GM13977 (cell line): Measurements from ENCODE around the gene OR2L8.

ENCODE experiments used
- DNase-seq: peaks from one replicate; pipeline ENCODE4 v3.0.0; 2012; ENCODE audit warnings: low spot score
- in situ Hi-C: fragments of 300-500 bp; cut with MboI; formaldehyde crosslinking; loops from one replicate; pipeline ENCODE4 v1.12.0; 2022; ENCODE audit warnings: low sequenced_read_pairs, low pct_unique_long_range_greater_than_20kb, mixed read lengths, inconsistent platforms; ENCODE audit not compliant: unreplicated experiment
- TF ChIP-seq, protein P1 (sequence below): IDR thresholded peaks from 2 replicates; pipeline ENCODE4 v1.5.1; 2012; ENCODE audit warnings: mild to moderate bottlenecking, control low read depth; ENCODE audit not compliant: insufficient read depth; ENCODE audit errors: extremely low read depth, missing control alignments

OR2L8 gene

DNA sequence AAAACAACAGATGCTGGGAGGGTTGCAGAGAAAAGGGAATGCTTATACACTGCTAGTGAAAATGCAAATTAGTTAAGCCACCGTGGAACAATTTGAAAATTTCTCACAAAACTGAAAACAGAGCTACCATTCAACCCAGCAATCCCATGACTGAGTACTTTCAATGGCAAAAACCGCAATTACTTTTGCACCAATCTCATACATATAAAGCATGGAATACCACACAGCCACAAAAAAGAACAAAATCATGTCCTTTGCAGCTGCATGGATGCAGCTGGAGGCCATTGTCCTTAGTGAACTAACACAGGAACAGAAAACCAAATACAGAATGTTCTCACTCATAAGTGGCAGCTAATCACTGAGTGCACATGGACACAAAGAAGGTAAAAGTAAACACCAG is 34.9 kb upstream of the OR2L8 start:
- DNase-seq, result no peak
- TF ChIP-seq, protein P1, sequence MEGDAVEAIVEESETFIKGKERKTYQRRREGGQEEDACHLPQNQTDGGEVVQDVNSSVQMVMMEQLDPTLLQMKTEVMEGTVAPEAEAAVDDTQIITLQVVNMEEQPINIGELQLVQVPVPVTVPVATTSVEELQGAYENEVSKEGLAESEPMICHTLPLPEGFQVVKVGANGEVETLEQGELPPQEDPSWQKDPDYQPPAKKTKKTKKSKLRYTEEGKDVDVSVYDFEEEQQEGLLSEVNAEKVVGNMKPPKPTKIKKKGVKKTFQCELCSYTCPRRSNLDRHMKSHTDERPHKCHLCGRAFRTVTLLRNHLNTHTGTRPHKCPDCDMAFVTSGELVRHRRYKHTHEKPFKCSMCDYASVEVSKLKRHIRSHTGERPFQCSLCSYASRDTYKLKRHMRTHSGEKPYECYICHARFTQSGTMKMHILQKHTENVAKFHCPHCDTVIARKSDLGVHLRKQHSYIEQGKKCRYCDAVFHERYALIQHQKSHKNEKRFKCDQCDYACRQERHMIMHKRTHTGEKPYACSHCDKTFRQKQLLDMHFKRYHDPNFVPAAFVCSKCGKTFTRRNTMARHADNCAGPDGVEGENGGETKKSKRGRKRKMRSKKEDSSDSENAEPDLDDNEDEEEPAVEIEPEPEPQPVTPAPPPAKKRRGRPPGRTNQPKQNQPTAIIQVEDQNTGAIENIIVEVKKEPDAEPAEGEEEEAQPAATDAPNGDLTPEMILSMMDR, result no peak
- in situ Hi-C loops, result no loop called here

DNA sequence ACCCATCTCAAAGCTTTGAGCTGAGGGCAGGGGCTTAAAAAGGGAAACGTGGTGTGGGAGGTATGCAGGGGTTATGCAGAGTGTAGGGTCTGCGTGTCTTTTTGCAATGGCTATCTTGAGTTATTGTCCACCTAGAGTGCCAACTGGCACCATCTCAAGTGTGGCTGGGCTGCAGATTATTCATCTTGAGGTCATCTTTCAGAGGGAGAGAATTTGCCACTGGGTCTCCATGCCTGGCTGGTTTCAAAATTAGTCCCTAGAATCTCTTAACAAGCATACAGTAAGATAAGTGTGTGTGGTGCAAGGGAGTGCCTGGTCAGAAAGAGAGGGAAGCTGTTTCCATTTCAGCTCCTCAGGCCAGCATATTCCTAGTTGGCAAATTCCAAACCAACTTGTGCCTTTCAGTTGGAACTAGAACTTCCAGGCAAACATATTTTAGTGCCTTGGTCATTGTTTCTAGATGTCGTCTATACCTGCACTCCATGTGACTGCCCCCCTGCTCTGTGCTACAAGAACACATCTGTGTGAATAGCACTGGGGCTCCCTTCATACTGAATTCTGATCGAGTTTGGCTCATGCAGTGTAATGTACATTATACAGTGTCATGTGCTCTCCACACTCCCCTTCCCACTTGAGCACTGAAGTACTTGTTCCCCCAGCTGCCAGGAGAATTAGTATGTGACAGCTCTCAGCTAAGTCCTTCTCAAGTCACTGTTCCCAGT is 33.6 kb upstream of the OR2L8 start:
- TF ChIP-seq, protein P1, result no peak
- DNase-seq, result no peak
- in situ Hi-C loops, result no loop called here

DNA sequence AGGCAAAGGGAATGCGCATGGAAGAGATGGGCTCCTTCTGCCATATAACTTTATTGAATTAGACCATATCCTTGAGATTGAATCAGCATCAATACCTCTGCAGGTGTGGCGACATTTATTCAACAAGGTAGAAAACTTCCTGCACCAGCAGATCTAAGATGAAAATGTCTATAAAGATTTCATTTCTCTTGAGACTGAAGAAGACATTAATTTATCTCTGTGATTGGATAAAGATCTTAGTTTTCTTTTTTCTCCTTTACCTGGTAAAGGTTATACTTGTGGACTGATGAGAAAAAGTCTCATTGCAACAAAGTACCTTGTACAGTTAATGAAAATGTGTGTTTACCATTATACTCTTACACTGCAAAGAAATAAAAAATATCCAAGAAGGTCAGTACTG is 28.7 kb upstream of the OR2L8 start, which contains the start of gene OR2T8:
TSS of gene OR2T8 (plus strand) at position 301 of the 400 bp plus-strand sequence. CDS start 766 bp downstream, outside the sequence.
- DNase-seq, result no peak
- TF ChIP-seq, protein P1, result no peak
- in situ Hi-C loops, result no loop called here

DNA sequence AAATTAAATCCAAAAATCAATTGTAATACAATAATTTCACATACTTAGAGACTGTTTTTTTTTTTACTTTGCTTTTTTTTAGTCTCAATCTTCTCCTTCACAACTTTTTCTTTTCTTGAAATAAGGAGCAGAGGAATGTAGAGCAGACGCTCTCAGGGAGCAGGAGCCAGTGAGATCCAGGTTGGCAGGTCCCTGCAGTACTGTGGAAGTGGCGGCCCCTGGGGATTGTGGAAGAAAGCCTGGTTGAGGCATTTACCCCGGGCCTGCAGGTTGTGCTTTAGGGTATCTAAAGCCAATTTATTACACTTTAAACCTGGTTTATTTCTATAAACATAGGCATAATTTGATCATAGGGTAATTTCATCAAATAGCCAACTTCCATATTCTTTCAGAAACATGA is 24.7 kb upstream of the OR2L8 start:
- TF ChIP-seq, protein P1, result no peak
- no peak for DNase-seq
- in situ Hi-C loops, result no loop called here

DNA sequence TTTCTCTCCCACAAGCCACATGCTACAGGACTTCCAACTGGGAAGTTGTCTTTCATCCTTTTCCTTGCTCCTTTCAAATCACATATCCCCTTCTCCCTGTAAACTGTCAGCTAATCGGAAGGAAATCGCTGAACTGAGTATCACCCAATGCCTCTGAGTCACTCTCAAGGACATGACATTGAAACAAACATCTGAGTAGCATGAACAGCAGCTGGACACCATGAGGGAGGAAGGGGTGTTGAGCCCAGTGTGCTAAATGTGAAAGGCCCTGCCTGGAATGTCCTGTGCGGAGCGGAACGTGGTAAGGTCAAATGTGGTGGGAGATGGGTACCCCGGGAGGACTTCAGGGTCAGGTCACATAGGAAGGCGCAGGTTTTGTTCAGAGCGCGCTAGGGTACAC is 23.8 kb upstream of the OR2L8 start, which contains the start of gene OR2AJ1:
TSS of gene OR2AJ1 (plus strand) at position 22 of the 400 bp plus-strand sequence. CDS start 8,880 bp downstream, outside the sequence.
- TF ChIP-seq, protein P1, result no peak
- in situ Hi-C loops, result no loop called here
- DNase-seq, result no peak

DNA sequence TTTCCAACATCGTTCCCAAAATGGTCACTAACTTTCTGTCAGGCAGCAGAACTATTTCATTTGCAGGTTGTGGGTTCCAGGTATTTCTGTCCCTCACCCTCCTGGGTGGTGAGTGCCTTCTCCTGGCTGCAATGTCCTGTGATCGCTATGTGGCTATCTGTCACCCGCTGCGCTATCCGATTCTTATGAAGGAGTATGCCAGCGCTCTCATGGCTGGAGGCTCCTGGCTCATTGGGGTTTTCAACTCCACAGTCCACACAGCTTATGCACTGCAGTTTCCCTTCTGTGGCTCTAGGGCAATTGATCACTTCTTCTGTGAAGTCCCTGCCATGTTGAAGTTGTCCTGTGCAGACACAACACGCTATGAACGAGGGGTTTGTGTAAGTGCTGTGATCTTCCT is 14.7 kb upstream of the OR2L8 start:
- TF ChIP-seq, protein P1, result no peak
- no peak for DNase-seq
- in situ Hi-C loops, result no loop called here

DNA sequence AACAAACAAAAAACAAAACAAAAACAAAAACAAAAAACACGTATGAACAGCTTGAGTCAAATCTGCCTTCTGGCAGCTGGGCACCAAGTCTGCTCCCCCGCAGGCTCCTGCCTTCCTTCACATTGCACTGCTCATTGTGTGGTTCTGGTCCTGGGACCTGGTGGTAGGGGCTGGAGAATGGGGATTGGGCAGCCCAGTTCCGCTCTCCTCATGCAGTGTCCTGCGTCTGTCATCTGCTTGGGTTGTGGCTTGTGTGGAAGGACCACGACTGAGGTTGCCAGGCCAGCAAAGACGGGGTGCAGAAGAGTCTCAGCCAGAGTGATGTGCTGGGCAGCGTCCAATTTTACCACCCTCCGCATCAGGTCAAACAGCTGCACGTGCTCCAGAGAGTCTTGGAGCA is 12.9 kb upstream of the OR2L8 start:
- TF ChIP-seq, protein P1, result no peak
- DNase-seq, result no peak
- in situ Hi-C loops, result no loop called here
